Superior temporal gyrus (tissue), 1 donor: ENCODE results near the gene SLC8A2.
"Not testable (repeated sequence)": the region's sequence is repeated elsewhere in the genome, so short reads cannot be mapped to it uniquely, and the experiment has no call there.

Experiments used
- DNase-seq: peaks from one replicate; pipeline ENCODE4 v3.0.0-alpha.2; 2016; ENCODE audit errors: extremely low spot score

The SLC8A2 gene

DNA sequence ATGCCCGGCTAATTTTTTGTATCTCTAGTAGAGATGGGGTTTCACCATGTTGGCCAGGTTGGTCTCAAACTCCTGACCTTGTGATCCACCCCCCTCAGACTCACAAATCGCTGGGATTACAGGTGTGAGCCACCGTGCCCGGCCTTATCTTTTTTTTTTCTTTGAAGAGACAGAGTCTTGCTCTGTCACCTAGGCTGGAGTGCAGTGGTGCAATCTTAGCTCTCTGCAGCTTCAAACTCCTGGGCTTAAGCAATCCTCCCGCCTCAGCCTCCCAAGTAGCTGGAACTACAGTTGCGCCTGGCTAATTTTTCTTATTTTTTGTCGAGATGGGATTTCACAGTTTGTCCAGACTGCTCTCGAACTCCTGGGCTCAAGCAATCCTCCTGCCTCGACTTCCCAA lies 60.0 kb downstream of the SLC8A2 start:
- not testable (repeated sequence) for DNase-seq

GRCh38 chr19:47411101-47411500 lies 60.6 kb downstream of the SLC8A2 start:
- no peak for DNase-seq

- DNase-seq = no peak
Observed at GRCh38 chr19:47408156-47408938, 63.3 kb downstream of the SLC8A2 start.

- DNase-seq = no peak
Observed at GRCh38 chr19:47407417-47407774, 64.3 kb downstream of the SLC8A2 start.

DNA sequence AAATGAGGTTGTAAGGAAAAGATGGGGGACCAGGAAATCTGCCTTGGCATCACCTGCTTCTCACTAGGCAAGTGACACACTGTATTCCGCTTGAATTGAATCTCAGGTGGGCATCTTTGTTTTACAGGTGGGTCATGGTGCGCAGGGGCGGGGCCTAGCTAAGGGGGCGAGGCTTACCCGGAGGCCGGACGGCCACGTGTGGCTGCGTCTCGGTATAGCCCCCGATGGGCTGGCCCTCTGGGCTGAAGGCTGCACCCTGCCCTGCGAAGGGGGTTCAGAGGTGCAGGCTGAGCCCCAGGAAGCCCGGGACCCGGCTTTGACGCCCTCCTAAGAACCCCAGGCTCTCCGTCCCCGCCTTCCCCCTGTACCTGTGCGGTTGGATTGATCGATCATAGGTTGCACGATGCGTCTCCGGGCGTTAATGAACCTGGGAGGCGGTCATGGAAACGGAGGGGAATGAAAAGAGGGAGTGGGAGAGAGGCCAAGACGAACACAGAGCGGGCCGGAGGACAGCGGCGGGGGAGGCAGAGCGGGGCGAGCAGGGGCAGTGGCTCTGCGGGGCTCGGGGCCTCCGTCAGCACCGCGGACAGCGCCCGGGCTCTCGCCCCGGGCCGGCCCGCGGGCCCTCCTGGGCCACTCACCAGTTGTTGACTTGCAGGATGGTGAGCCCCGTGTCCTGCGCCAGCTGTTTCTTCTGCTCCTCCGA lies 64.8 kb downstream of the SLC8A2 start:
- no peak for DNase-seq

DNA sequence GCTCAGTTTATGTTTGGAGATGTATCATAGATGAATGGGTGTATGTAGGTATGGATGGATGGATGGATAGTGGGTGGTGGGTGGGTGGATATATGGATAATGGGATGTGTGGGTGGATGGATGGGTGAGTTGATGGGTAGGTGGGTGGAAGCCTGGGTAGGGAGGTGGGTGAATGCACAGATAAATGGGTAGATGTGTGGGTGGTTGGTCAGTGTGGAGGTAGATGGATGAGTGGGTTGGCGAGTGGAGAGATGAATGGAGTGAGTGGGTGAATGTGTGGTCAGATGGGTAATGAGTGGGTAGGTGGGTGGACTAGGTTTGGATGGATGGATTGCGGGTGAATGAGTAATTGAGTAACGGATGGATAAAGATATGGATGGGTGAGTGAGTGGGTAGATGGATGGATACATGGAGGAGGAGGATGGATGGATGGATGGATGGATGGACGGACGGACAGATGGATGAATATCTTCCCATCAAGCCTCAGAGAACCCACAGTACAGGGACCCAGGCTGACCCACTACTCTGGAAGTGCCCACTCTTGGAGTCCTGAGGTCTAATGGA lies 65.8 kb downstream of the SLC8A2 start:
- no peak for DNase-seq

- no peak for DNase-seq
Observed at GRCh38 chr19:47405197-47405550, 66.5 kb downstream of the SLC8A2 start.

GRCh38 chr19:47404334-47405196 lies 67.1 kb downstream of the SLC8A2 start:
- DNase-seq = no peak

DNA sequence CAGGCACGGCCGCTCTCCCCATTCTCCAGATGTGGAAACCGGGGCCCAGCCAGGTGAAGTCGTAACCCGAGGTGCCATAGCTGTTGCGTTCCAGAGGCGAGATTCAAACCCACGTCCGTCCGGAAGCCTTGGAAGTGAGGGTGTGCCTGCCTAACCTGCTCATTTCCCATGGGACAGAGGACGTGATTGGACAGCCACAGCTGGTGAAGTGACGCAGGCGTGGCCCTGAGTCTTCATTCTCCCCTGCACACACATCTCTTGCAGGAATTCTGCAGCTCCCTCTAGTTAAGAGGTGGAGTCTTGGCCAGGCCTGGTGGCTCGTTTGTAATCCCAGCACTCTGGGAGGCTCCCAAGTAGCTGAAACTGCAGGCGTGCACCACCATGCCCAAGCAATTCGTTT lies 69.2 kb downstream of the SLC8A2 start:
- no peak for DNase-seq

DNA sequence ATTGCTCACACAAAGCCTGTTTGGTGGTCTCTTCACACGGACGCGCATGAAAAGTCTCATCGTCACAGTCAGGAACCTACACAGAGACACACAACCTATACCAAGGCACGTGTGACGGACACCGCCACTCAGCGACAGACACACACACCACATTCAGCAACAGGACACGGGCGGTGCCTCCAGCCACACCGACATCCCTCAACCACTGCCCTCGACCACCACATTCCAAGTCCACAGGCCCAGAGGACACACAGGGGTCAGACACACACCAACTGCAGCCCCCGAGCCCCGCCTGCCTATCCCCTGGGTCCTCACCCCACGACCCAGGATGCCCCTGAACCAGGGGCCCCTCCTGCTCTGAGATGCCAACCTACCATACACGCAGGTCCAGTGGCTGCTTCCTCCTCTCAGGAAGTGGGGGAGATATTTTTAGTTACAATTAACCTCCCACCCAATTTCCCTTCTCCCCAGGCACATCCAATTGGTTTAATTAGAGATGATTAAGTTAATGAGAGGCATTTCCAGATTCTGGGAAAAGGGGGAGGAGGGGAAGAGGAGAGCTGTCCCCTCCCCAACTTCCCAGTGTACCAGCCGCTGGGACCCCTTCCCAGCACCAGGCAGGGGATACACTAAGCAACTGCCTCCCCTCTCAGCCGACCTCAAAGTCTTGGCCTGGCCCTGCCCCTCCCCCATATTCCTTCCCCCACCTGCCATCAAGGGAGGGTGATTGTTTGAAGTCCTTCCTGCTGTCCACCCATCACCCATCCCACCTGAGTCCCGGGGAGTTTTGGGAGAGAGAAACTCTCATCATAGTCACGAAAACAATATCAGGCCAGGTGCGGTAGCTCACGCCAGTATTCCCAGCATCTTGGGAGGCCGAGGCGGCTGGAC lies 72.7 kb downstream of the SLC8A2 start:
- DNase-seq = no peak

DNA sequence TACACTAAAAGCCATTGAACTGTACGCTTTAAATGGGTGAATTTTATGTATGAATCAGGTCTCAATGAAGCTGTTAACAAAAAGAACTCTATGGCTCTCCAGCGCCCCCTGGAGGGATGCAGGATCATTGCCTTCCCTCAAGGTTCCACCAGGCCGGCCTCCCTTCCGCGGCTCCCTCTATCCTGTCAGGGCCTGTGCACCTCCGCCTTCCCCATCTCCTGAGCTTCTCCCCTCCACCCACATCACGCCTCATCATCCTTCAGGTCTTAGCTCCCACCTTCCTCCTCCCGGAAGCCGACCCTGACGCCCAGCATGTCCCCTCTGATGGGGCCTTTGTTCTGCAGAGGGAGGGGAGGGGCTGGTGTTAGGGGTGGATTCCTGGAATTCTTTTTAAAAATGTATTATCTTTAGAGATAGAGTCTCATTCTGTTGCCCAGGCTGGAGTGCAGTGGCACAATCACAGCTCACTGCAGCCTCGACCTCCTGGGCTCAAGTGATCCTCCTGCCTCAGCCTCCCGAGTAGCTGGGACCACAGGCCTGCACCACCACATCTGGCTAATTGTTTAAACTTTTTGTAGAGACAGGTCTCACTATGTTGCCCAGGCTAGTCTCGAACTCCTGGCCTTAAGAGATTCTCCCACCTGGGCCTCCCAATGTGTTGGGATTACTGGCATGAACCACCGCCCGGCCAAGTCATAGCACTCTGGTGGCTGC lies 80.0 kb downstream of the SLC8A2 start:
- DNase-seq = peak; percentile 85

DNA sequence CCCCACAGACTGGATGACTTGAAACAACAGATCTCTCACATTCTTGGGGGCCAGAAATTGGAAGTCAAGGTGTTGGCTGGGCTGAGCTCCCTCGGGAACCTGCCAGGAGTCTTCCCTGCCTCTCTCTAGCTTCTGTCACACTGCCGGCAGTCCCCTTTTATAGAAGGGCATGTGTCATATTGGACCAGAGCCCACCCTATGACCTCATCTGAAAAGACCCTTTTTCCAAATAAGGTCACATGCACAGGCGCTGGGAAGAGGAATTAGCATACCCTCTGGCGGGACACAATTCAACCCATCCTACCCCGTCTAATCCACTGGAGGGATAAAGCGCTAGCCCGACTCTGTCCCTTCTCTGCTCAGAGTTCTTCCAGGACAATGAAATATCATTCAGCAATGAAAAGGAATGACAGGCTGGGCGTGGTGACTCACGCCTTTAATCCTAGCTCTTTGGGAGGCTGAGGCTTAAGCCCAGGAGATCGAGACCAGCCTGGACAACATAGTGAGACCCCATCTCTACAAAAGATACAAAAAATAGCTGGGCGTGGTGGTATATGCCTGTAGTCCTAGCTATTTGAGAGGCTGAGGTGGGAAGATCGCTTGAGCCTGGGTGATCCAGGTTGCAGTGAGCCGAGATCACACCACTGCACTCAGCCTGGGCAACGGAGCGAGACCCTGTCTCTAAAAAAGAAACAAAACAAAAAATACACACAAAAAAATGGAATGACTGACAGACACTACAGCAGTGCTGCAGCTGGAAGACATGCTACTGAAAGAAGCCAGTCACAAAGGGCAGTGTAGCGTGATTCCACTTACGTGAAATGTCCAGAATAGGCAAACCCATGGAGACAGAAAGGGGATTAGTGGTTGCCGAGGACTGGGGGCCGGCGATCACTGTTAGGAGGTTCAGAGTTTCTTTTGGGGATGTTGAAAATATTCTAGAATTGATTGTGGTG lies 80.9 kb downstream of the SLC8A2 start:
- DNase-seq = no peak

DNA sequence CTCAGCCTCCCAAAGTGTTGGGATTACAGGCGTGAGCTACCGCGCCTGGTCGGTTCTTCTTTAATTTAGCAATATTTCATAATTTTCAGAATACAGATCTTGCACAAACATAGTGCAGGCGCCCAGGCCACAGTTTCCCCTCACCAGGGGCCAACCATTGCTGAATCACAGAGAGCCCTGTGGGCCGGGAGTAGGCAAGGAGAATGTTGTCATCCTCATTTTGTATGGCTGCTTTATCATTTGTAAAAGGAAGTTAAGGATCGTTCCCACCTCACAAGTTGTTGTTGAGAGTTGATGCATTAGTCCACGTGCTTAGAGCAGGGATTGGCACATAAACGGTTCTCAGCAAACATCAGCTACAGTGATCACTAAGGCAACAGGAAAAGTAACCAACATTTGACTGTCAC lies 82.5 kb downstream of the SLC8A2 start:
- DNase-seq = no peak

- DNase-seq = not testable (repeated sequence)
Observed at GRCh38 chr19:47388721-47389120, 83.0 kb downstream of the SLC8A2 start.

DNA sequence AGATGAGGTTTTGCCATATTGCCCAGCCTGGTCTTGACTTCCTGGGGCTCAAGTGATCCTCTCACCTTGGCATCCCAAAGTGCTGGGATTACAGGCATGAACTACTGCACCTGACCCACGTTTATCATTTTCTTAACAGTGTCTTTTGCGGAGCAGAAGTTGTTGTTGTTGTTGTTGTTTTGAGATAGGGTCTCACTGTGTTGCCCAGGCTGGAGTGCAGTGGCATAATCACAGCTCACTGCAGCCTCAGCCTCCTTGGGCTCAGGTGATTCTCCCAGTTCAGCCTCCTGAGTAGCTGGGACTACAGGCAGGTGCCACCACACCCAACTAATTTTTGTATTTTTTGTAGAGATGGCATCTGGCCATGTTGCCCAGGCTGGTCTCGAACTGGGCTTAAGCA lies 84.1 kb downstream of the SLC8A2 start:
- DNase-seq = not testable (repeated sequence)

GRCh38 chr19:47386582-47386981 lies 85.1 kb downstream of the SLC8A2 start:
- DNase-seq = not testable (repeated sequence)

GRCh38 chr19:47384533-47384932 lies 87.2 kb downstream of the SLC8A2 start:
- not testable (repeated sequence) for DNase-seq

DNA sequence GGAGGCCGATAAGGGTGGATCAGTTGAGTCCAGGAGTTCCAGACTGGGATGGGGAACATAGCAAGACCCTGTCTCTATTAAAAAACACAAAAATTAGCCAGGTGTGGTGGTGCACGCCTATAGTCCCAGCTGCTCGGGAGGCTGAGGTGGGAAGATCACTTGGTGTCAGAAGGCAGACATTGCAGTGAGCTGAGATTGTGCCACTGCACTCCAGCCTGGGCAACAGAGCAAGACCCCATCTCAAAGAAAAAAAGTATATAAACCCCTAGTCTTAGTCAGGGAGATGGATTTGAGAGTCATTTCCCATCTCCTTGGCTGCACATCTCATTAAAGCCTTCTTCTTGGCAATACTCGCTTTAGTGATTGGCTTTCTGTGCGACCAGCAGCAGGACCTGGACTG lies 87.8 kb downstream of the SLC8A2 start:
- not testable (repeated sequence) for DNase-seq

DNA sequence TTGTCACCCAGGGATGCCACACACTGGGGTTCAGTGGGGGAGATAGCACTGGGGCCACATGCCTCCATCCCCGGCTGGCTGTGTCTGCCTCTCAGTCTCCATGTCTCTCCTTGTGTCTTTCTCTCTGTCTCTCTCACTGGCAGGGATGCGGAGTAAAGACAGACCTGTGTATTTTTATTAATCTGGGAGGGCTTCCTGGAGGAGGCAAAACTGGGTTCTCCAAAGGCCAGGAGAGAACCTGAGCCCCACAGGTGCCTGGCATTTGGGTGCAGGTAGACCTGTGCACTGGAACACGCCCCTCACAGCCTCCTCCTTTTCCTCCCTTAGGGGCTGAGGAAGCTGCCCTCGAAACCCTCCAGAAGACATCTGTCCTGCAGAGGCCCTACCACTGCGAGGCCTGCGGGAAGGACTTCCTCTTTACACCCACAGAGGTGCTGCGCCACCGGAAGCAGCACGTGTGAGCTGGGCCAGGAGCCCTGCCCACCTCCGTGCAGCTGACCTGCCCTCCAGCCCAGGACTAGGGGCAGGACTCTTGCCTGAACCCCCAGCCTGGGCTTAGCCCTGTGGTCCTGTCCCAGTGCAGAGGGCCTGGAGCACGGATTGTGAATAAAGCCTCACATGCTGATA lies 89.9 kb downstream of the SLC8A2 start:
- DNase-seq = no peak
